Neural progenitor cell (in vitro differentiated cells): ENCODE measurements around the gene TNIK.

ENCODE experiments used
- CTCF ChIP-seq: fragments of 200-600 bp; sonication (generic); IDR thresholded peaks from 2 replicates; pipeline ENCODE4 v1.5.1; 2017; ENCODE audit warnings: antibody characterized with exemption, mild to moderate bottlenecking
- EZH2 ChIP-seq: fragments of 200-600 bp; sonication (generic); IDR thresholded peaks from 2 replicates; pipeline ENCODE4 v1.6.1; 2017; ENCODE audit warnings: antibody characterized with exemption, mild to moderate bottlenecking, moderate library complexity
- EZH2phosphoT487 ChIP-seq: fragments of 200-600 bp; sonication (generic); IDR thresholded peaks from 2 replicates; pipeline ENCODE4 v1.6.1; 2017; ENCODE audit warnings: antibody characterized with exemption

DNA sequence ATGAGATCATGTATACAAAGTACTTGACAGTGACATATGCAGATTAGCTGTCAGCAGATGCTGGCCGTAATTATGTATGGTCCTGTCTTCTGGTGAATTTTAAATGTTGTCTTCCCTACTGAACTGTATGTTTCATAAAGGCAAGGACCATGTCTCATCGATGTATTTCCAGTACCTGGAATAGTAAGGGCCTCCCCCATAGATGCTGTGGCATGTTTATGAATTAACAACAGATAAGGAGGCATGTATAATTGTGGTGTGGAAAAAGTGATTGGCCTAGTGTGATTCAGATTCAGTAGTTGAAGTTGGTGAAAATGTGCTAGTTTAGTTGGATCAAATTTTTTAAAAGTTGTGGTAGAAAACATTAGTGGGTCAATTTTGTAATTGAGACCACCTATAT lies 231.0 kb downstream of the TNIK start:
- no peak for TF ChIP-seq EZH2phosphoT487
- no peak for TF ChIP-seq CTCF
- no peak for TF ChIP-seq EZH2
